Motor neuron (in vitro differentiated cells): ENCODE results near the gene KRTAP19-3. TPM values are rescaled to one million over a fixed set of nuclear protein-coding genes. Genes with fewer than 3 reads are reported as not detected.

Experiments used
- ATAC-seq, 8 experiments: fragments of 200-7000 bp; cut with Tn5 transposase; replicated peaks in 6 of 8; 2 replicates each; pipeline ENCODE4 v1.8.0; 2021; ENCODE audit warnings: mild to moderate bottlenecking in 8 of 8, moderate library complexity in 8 of 8
- H3K27ac ChIP-seq, 2 donors: fragments of 250-450 bp; sonication (Bioruptor Pico); 2 replicates each; pipeline ENCODE4 v1.9.0; 2021; ENCODE audit warnings: antibody characterized with exemption in 2 of 2, mild to moderate bottlenecking in 2 of 2, moderate library complexity in 1 of 2
- H3K4me1 ChIP-seq, 2 donors: fragments of 250-450 bp; sonication (Bioruptor Pico); replicated peaks in 1 of 2; 2 replicates each; pipeline ENCODE4 v1.6.1; 2021; ENCODE audit warnings: antibody characterized with exemption in 2 of 2, mild to moderate bottlenecking in 2 of 2, moderate library complexity in 1 of 2
- H3K4me3 ChIP-seq, 5 donors: fragments of 250-450 bp; sonication (Bioruptor Pico); 2 replicates each; pipeline ENCODE4 v1.9.0; 2021; ENCODE audit warnings: antibody characterized with exemption in 5 of 5, mild to moderate bottlenecking in 5 of 5, moderate library complexity in 4 of 5
- WGBS, 10 experiments: fragments of 450-650 bp; shearing (Covaris generic); methylation state at CpG; one replicate each; pipeline ENCODE4 v1.0.0; 2022; 5-methylcytosine and 5-hydroxymethylcytosine counted together
- in situ Hi-C, 9 experiments: fragments of 400-800 bp; cut with MboI; loops; one replicate each; pipeline ENCODE4 v1.15.0; 2021; ENCODE audit warnings: low sequenced_read_pairs in 9 of 9, low pct_unique_long_range_greater_than_20kb in 2 of 9; ENCODE audit not compliant: unreplicated experiment in 9 of 9
- total RNA-seq, 8 experiments: library from RNA; unstranded; fragments of 300-600 nt; gene quantifications; 2 replicates each; pipeline versions ENCODE4 v1.2.3 to v1.2.4, GENCODE V29; 2022

Gene KRTAP19-3
- total RNA-seq, 8 experiments from 2014 or later = not detected

DNA sequence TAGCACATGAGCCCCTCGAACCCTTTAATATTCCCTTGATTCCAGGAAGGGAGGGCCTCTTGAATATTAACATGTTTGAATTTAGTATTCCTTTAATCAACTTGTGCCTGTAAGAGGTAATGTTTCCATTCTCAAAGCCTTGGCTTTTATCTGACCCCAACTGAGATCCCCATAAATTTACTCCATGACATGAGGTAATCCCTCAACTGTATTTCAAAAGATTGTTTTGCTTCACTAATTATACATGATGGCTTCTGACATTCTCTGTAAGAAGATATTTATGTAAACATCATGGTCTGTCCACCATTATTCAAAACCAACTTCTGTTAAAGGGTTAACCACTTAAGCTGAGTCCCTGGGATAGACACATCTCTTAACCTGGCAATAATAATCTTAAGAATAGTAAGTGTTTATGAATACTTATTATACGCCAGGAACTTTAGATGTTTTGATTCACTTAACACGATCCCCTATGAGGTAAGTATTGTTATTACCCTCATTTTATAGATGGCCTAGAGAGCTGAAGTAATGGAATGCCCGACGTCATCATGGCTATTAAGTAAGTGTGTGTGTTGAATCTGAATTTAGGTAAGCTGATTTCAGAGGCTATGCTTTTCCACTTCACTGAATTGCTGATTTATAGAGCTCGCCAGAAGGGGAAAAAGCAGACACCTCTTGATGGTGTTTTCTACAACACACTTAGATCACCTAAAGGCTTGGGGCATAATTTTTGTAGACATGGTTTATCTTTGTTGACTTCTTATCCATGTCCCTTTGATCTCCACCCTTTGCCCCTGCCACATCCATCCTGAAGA lies 22.7 kb downstream of the KRTAP19-3 start:
- 0 to 83% (median 41%) methylated on average over 1 to 5 of the region's 6 CpGs for WGBS, 10 experiments
- ATAC-seq = peak in 5 of 8 experiments; percentile 88 to 95 (median 89)
- in situ Hi-C loops = no loop called here
- Histone ChIP-seq H3K4me1 (peaks cover 17 to 24% of the 10 kb centered on the region in 2 donors), H3K4me3 (no peak overlapping the region), H3K27ac (peak overlapping the region; percentile 24 to 26)

DNA sequence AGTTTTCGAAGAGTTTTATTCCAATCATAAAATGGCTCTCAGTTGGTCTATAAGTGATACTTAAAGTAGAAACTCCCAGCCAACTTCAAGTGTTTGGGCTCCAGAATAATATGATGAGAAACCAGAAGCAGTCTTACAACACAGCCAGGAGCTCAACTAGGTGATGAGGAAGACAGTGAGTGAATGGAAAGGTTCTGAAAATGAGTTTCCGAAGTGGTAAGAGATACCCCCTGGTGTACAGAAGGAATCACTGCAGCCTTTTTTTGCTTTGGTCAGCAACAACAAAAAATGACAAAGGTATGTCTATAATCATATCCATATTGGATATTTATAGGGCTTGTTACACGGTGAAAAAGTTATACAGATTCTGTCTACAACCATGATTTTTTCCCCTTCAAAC lies 28.1 kb downstream of the KRTAP19-3 start:
- Histone ChIP-seq H3K4me3 (no peak overlapping the region), H3K4me1 (peaks cover 4 to 12% of the 10 kb centered on the region in 2 donors), H3K27ac (no peak overlapping the region)
- in situ Hi-C loops = no loop called here
- no peak for ATAC-seq
- WGBS, 10 experiments = 0 to 100% (median 53%) methylated on average over 1 to 3 of the region's 3 CpGs

DNA sequence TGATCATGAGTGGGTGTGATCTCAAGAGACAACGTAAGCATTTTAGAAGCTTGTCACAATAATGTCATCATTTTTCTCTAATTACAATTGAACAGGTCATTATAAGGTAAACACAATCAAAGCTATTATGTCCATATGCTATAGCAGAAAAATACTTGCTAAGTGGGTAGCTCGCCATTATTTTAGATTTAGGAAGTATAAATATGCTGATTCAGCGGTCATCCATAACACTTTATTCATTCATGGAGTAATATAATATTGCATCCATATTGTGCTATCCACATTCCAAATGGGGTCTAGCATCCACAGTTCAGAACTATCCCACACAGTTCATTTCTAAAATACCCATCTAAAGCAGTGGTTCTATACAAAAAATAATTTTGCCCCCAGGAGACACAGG lies 43.3 kb downstream of the KRTAP19-3 start:
- ATAC-seq = no peak
- Histone ChIP-seq H3K27ac (no peak overlapping the region), H3K4me1 (no peaks in the 10 kb centered on the region), H3K4me3 (no peak overlapping the region)
- in situ Hi-C loops = no loop called here
- 8 to 100% (median 94%) methylated on average over 1 to 3 of the region's 3 CpGs; no CpG with 5 or more reads in 1 of the 10 experiments for WGBS, 10 experiments

DNA sequence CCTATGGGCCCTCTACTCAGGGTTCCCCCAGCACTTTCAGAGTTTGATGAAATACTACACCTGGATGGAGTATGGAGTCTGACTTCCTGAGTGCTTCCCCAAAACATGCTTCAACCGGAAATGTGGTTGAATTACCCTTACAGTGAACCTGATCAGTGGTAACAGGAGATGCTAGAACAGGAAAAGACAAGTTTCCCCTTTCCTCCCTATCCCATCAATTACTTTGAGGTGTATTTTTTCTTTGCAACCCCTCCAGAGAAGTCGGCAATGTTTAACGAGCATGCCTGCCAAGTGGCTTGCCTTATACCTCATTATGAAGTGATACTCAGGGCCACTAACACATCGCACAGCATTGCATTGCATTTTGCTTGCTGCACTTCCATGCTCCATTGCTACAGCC lies 44.8 kb downstream of the KRTAP19-3 start:
- no peak overlapping the region for H3K27ac ChIP-seq
- H3K4me1 ChIP-seq = no peaks in the 10 kb centered on the region
- WGBS, 10 experiments = 14 to 100% (median 67%) methylated on average over 2 to 4 of the region's 4 CpGs; no CpG with 5 or more reads in 3 of the 10 experiments
- in situ Hi-C loops = no loop called here
- H3K4me3 ChIP-seq = no peak overlapping the region
- no peak for ATAC-seq

DNA sequence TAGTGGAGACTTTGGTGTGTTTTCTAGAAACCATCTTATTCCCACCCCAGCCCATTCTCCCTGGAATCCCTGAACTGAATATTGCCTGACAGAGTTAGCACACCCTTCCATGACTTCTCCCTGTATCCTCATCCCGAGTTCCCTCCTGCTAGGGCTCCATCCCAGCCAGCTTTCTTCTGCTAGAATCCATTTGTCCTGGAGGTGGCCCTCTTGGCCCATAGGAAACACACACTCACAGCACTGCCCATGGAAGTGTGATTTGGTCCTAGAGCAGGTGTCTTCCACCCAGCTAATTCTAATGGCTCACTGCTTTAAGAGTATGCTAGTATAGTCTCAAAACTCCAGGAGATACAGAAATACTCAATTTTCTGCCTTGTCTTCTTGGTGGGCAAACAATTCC lies 47.6 kb downstream of the KRTAP19-3 start:
- Histone ChIP-seq H3K4me1 (no peaks in the 10 kb centered on the region), H3K27ac (no peak overlapping the region), H3K4me3 (no peak overlapping the region)
- WGBS, 10 experiments = 0 to 100% (median 60%) methylated on average over 1 of the region's 1 CpG; no CpG with 5 or more reads in 5 of the 10 experiments
- in situ Hi-C loops = no loop called here
- ATAC-seq = no peak

DNA sequence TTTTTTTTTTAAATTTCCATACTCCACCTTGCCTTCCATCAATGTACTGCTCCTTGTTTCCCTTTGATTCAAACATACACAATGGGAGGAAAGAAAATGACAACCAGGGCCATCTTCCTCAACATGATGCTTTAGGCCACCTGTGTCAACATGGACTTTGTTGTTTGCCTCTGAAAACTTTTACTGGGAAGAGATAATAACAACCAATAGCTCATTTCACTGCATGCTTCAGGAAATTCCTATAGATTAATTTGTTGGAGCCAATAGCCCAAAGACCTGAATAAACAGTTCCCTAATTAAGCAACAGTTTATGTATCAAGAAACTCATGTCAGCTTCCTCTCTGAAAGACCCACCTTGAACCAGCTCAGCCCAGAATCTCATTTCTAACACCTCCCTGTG lies 48.6 kb downstream of the KRTAP19-3 start:
- no peak for ATAC-seq
- Histone ChIP-seq H3K4me3 (no peak overlapping the region), H3K27ac (no peak overlapping the region), H3K4me1 (peaks cover 0 to 3% of the 10 kb centered on the region in 2 donors)
- in situ Hi-C loops = no loop called here

Other genes starting within 250 kb of the KRTAP19-3 start
- gene KRTAP24-1, start 209.1 kb downstream of the KRTAP19-3 start, total RNA-seq = not detected
- not detected for gene KRTAP25-1, start 202.5 kb downstream of the KRTAP19-3 start, total RNA-seq
- gene KRTAP26-1, start 171.7 kb downstream of the KRTAP19-3 start, total RNA-seq = under 1 TPM in 4 of 8 experiments, not detected in 4; 0.17 to 0.73 (median 0.28) TPM
- not detected for gene KRTAP27-1, start 154.3 kb downstream of the KRTAP19-3 start, total RNA-seq
- not detected for gene KRTAP23-1, start 143.4 kb downstream of the KRTAP19-3 start, total RNA-seq
- gene KRTAP13-2, start 119.7 kb downstream of the KRTAP19-3 start, total RNA-seq = under 1 TPM in 1 of 8 experiments, not detected in 7; 0.29 TPM
- not detected for gene KRTAP13-1, start 96.0 kb downstream of the KRTAP19-3 start, total RNA-seq
- not detected for gene KRTAP13-3, start 66.1 kb downstream of the KRTAP19-3 start, total RNA-seq
- under 1 TPM in 4 of 8 experiments, not detected in 4; 0.36 to 0.87 (median 0.62) TPM for gene KRTAP13-4, start 61.8 kb downstream of the KRTAP19-3 start, total RNA-seq
- under 1 TPM in 1 of 8 experiments, not detected in 7; 0.71 TPM for gene KRTAP15-1, start 51.7 kb downstream of the KRTAP19-3 start, total RNA-seq
- gene KRTAP19-1, start 11.6 kb downstream of the KRTAP19-3 start, total RNA-seq = under 1 TPM in 1 of 8 experiments, not detected in 7; 0.76 TPM
- gene KRTAP19-2, start 4.6 kb downstream of the KRTAP19-3 start, total RNA-seq = not detected
- gene KRTAP19-4, start 5.2 kb upstream of the KRTAP19-3 start, total RNA-seq = not detected
- not detected for gene KRTAP19-5, start 10.1 kb upstream of the KRTAP19-3 start, total RNA-seq
- not detected for gene KRTAP19-6, start 49.9 kb upstream of the KRTAP19-3 start, total RNA-seq
- not detected for gene KRTAP19-7, start 69.3 kb upstream of the KRTAP19-3 start, total RNA-seq
- gene KRTAP22-2, start 98.4 kb upstream of the KRTAP19-3 start, total RNA-seq = not detected
- gene KRTAP6-3, start 100.4 kb upstream of the KRTAP19-3 start, total RNA-seq = not detected
- gene KRTAP6-2, start 106.9 kb upstream of the KRTAP19-3 start, total RNA-seq = not detected
- gene KRTAP22-1, start 109.1 kb upstream of the KRTAP19-3 start, total RNA-seq = not detected
- gene KRTAP6-1, start 121.9 kb upstream of the KRTAP19-3 start, total RNA-seq = not detected
- not detected for gene KRTAP20-1, start 124.4 kb upstream of the KRTAP19-3 start, total RNA-seq
- gene KRTAP20-4, start 128.6 kb upstream of the KRTAP19-3 start, total RNA-seq = not detected
- not detected for gene KRTAP20-2, start 143.2 kb upstream of the KRTAP19-3 start, total RNA-seq
- not detected for gene KRTAP20-3, start 150.9 kb upstream of the KRTAP19-3 start, total RNA-seq
- not detected for gene KRTAP21-3, start 226.8 kb upstream of the KRTAP19-3 start, total RNA-seq